ENCODE measurements around the gene WASF2. TPM values are rescaled to one million over a fixed set of nuclear protein-coding genes. Genes with fewer than 3 reads are reported as not detected.
A peak's percentile ranks its signal among the peaks of the same experiment; 100 is the strongest.
"Not testable (repeated sequence)": the region's sequence is repeated elsewhere in the genome, so short reads cannot be mapped to it uniquely, and the experiment has no call there.

WASF2 gene
- total RNA-seq, 1 experiment from 2014 or later: 68.6 TPM

GRCh38 chr1:27391511-27392095 is 98.4 kb downstream of the WASF2 start:
- Mint-ChIP-seq H3K4me3 (ENCODE audit: unreplicated experiment) (peak overlapping the region; percentile 73), H3K27me3 (ENCODE audit: insufficient read depth, unreplicated experiment) (no peaks in the 10 kb centered on the region), H3K27ac (ENCODE audit: unreplicated experiment) (peak overlapping the region; percentile 62), H3K4me1 (ENCODE audit: low read depth, unreplicated experiment) (peaks cover 7% of the 10 kb centered on the region), H3K36me3 (ENCODE audit: insufficient read depth, unreplicated experiment) (no peaks in the 10 kb centered on the region), H3K9me3 (ENCODE audit: unreplicated experiment) (no peaks in the 10 kb centered on the region)
- no peak for DNase-seq
- POLR2A ChIA-PET: interaction anchor here (0.5 kb wide), 1 partner anchor 217 kb away, joined by 7 read pairs; no protein-coding TSS in a partner anchor
- no peaks in the 10 kb centered on the region for H3K9me3 ChIP-seq
- H3K36me3 ChIP-seq (ENCODE audit: control insufficient read depth, insufficient read depth, low read length): no peaks in the 10 kb centered on the region
- H3K4me3 ChIP-seq (ENCODE audit: low read depth, low read length): peak overlapping the region; percentile 29
- no peaks in the 10 kb centered on the region for H3K27me3 ChIP-seq (replicated peaks; ENCODE audit: control insufficient read depth, insufficient read depth, low read length)
- no TSS peak for BruUV-seq (replicated peaks)
- H3K4me1 ChIP-seq: no peaks in the 10 kb centered on the region
- intact Hi-C loops (cut with micrococcal nuclease; ENCODE audit: unreplicated experiment): loop anchor here (2.0 to 5.0 kb wide), 2 partner anchors 215 to 271 kb away; no protein-coding TSS in a partner anchor
- no peak for TF ChIP-seq CTCF (IDR thresholded peaks at IDR 0.05; ENCODE audit: insufficient read depth in 1 of 2, low read depth in 1 of 2, low read length in 1 of 2, severe bottlenecking in 1 of 2, unreplicated experiment in 1 of 2)
- CTCF ChIA-PET: interaction anchor here (0.5 to 1.3 kb wide), 2 partner anchors 91 to 348 kb away, joined by 3 to 4 read pairs; no protein-coding TSS in a partner anchor

- BruUV-seq (replicated peaks): no TSS peak
- peak; percentile 75 to 82 for DNase-seq
- peaks cover 7% of the 10 kb centered on the region for H3K4me1 Mint-ChIP-seq (ENCODE audit: low read depth, unreplicated experiment)
- Histone ChIP-seq H3K4me1 (no peaks in the 10 kb centered on the region), H3K27me3 (replicated peaks; ENCODE audit: control insufficient read depth, insufficient read depth, low read length) (no peaks in the 10 kb centered on the region), H3K4me3 (ENCODE audit: low read depth, low read length) (no peak overlapping the region), H3K36me3 (ENCODE audit: control insufficient read depth, insufficient read depth, low read length) (no peaks in the 10 kb centered on the region), H3K9me3 (no peaks in the 10 kb centered on the region)
- no peak overlapping the region for H3K4me3 Mint-ChIP-seq (ENCODE audit: unreplicated experiment)
- TF ChIP-seq CTCF (IDR thresholded peaks at IDR 0.05; ENCODE audit: insufficient read depth in 1 of 2, low read depth in 1 of 2, low read length in 1 of 2, severe bottlenecking in 1 of 2, unreplicated experiment in 1 of 2): peak; percentile 77 to 82
- ChIA-PET POLR2A (no interaction called here), CTCF (interaction anchor here (0.9 to 2.4 kb wide), 6 partner anchors 11 to 92 kb away, joined by 3 to 14 read pairs (median 6); partner anchors contain the start of gene MAP3K6)
- H3K27me3 Mint-ChIP-seq (ENCODE audit: insufficient read depth, unreplicated experiment): no peaks in the 10 kb centered on the region
- H3K9me3 Mint-ChIP-seq (ENCODE audit: unreplicated experiment): no peaks in the 10 kb centered on the region
- H3K36me3 Mint-ChIP-seq (ENCODE audit: insufficient read depth, unreplicated experiment): no peaks in the 10 kb centered on the region
- H3K27ac Mint-ChIP-seq (ENCODE audit: unreplicated experiment): no peak overlapping the region
- intact Hi-C loops (cut with micrococcal nuclease; ENCODE audit: unreplicated experiment): loop anchor here (1.0 kb wide), 3 partner anchors 23 to 87 kb away; no protein-coding TSS in a partner anchor
Observed at GRCh38 chr1:27388337-27389005, 101.5 kb downstream of the WASF2 start.

GRCh38 chr1:27384797-27385196 is 105.2 kb downstream of the WASF2 start:
- H3K36me3 ChIP-seq (ENCODE audit: control insufficient read depth, insufficient read depth, low read length); BruUV-seq (replicated peaks); H3K27me3 Mint-ChIP-seq (ENCODE audit: insufficient read depth, unreplicated experiment); H3K4me3 ChIP-seq (ENCODE audit: low read depth, low read length); intact Hi-C loops (cut with micrococcal nuclease; ENCODE audit: unreplicated experiment); H3K9me3 Mint-ChIP-seq (ENCODE audit: unreplicated experiment); POLR2A ChIA-PET; H3K27ac Mint-ChIP-seq (ENCODE audit: unreplicated experiment); H3K27me3 ChIP-seq (replicated peaks; ENCODE audit: control insufficient read depth, insufficient read depth, low read length); H3K4me1 Mint-ChIP-seq (ENCODE audit: low read depth, unreplicated experiment); DNase-seq; H3K9me3 ChIP-seq; H3K4me1 ChIP-seq; H3K4me3 Mint-ChIP-seq (ENCODE audit: unreplicated experiment); H3K36me3 Mint-ChIP-seq (ENCODE audit: insufficient read depth, unreplicated experiment): not testable (repeated sequence)
- CTCF ChIA-PET: interaction anchor here (0.6 kb wide), 1 partner anchor 19 kb away, joined by 3 read pairs; no protein-coding TSS in a partner anchor
